Mesenchymal stem cell (in vitro differentiated cells and primary cell): ENCODE results near the gene TOP1.

Experiments used
- DNase-seq: peaks from one replicate; pipeline ENCODE4 v3.0.0-alpha.2; 2013
- H2AFZ ChIP-seq: one replicate; pipeline ENCODE4 v1.6.1; 2013; ENCODE audit warnings: low read depth, mild to moderate bottlenecking, control low read depth, inconsistent platforms, low read length, moderate library complexity
- H2AK5ac ChIP-seq: 2 replicates; pipeline ENCODE4 v1.6.1; 2013; ENCODE audit warnings: low read length, moderate library complexity, mild to moderate bottlenecking, inconsistent platforms; ENCODE audit not compliant: severe bottlenecking
- H2BK120ac ChIP-seq: one replicate; pipeline ENCODE4 v1.6.1; 2013; ENCODE audit warnings: low read depth, mild to moderate bottlenecking, inconsistent platforms, low read length, moderate library complexity
- H2BK12ac ChIP-seq, 2 experiments: one replicate each; pipeline ENCODE4 v1.6.1; 2013; ENCODE audit warnings: inconsistent platforms in 2 of 2, low read length in 2 of 2, mild to moderate bottlenecking in 2 of 2, moderate library complexity in 2 of 2, control low read depth in 1 of 2
- H2BK15ac ChIP-seq: one replicate; pipeline ENCODE4 v1.6.1; 2013; ENCODE audit warnings: mild to moderate bottlenecking, low read depth, inconsistent platforms; ENCODE audit not compliant: poor library complexity, severe bottlenecking
- H2BK5ac ChIP-seq: 2 replicates; pipeline ENCODE4 v1.6.1; 2013; ENCODE audit warnings: low read depth, mild to moderate bottlenecking, low read length, control low read depth, inconsistent platforms; ENCODE audit not compliant: poor library complexity, severe bottlenecking
- H3K14ac ChIP-seq, 2 experiments: one replicate each; pipeline ENCODE4 v1.6.1; 2013; ENCODE audit warnings: inconsistent platforms in 2 of 2, low read length in 2 of 2, control low read depth in 1 of 2, mild to moderate bottlenecking in 1 of 2, moderate library complexity in 1 of 2
- H3K18ac ChIP-seq, 2 experiments: one replicate each; pipeline ENCODE4 v1.6.1; 2013; ENCODE audit warnings: inconsistent platforms in 2 of 2, low read length in 2 of 2, control low read depth in 1 of 2, low read depth in 1 of 2, mild to moderate bottlenecking in 1 of 2
- H3K23ac ChIP-seq, 2 experiments: one replicate each; pipeline ENCODE4 v1.6.1; 2013; ENCODE audit warnings: inconsistent platforms in 2 of 2, low read length in 2 of 2, mild to moderate bottlenecking in 2 of 2, moderate library complexity in 2 of 2, control low read depth in 1 of 2
- H3K27ac ChIP-seq: 2 replicates; pipeline ENCODE4 v1.5.1; 2013; ENCODE audit warnings: mild to moderate bottlenecking, moderate library complexity, low read length, control low read depth, inconsistent platforms; ENCODE audit not compliant: poor library complexity, severe bottlenecking
- H3K27me3 ChIP-seq, 2 experiments: 2 replicates each; pipeline versions ENCODE4 v1.6.1 to v1.7.0; 2013; ENCODE audit warnings: low read length in 2 of 2, mild to moderate bottlenecking in 2 of 2, moderate library complexity in 2 of 2, control low read depth in 1 of 2, inconsistent platforms in 1 of 2; ENCODE audit not compliant: control insufficient read depth in 1 of 2, insufficient read depth in 1 of 2
- H3K36me3 ChIP-seq, 2 experiments: 2 replicates each; pipeline versions ENCODE4 v1.6.1 to v1.7.0; 2013; ENCODE audit warnings: low read length in 2 of 2, control low read depth in 1 of 2, inconsistent platforms in 1 of 2, low read depth in 1 of 2, mild to moderate bottlenecking in 1 of 2; ENCODE audit not compliant: insufficient read depth in 2 of 2, control insufficient read depth in 1 of 2
- H3K4ac ChIP-seq, 2 experiments: one replicate each; pipeline ENCODE4 v1.6.1; 2013; ENCODE audit warnings: inconsistent platforms in 2 of 2, low read length in 2 of 2, mild to moderate bottlenecking in 2 of 2, moderate library complexity in 2 of 2, control low read depth in 1 of 2, low read depth in 1 of 2
- H3K4me1 ChIP-seq: 2 replicates; pipeline ENCODE4 v1.6.1; 2013; ENCODE audit warnings: low read depth, low read length, control low read depth; ENCODE audit not compliant: control insufficient read depth, insufficient read depth
- H3K4me2 ChIP-seq: 2 replicates; pipeline ENCODE4 v1.6.1; 2013; ENCODE audit warnings: low read length, mild to moderate bottlenecking, inconsistent platforms; ENCODE audit not compliant: poor library complexity, severe bottlenecking
- H3K4me3 ChIP-seq, 2 experiments: 2 replicates each; pipeline versions ENCODE4 v1.5.1 to v1.7.0; 2013; ENCODE audit warnings: low read length in 2 of 2, mild to moderate bottlenecking in 2 of 2, control low read depth in 1 of 2, low read depth in 1 of 2; ENCODE audit not compliant: insufficient read depth in 1 of 2
- H3K79me1 ChIP-seq: replicated peaks from 2 replicates; pipeline ENCODE4 v1.6.1; 2013; ENCODE audit warnings: mild to moderate bottlenecking, control low read depth, low read length, inconsistent platforms; ENCODE audit not compliant: poor library complexity, severe bottlenecking
- H3K9ac ChIP-seq: 2 replicates; pipeline ENCODE4 v1.7.0; 2013; ENCODE audit warnings: mild to moderate bottlenecking, low read length, moderate library complexity
- H3K9me3 ChIP-seq: 2 replicates; pipeline ENCODE4 v1.7.0; 2013; ENCODE audit warnings: mild to moderate bottlenecking, low read length; ENCODE audit not compliant: control insufficient read depth
- H4K8ac ChIP-seq: one replicate; pipeline ENCODE4 v1.6.1; 2013; ENCODE audit warnings: inconsistent platforms, mild to moderate bottlenecking, low read length, moderate library complexity
- H4K91ac ChIP-seq: one replicate; pipeline ENCODE4 v1.6.1; 2013; ENCODE audit warnings: mild to moderate bottlenecking, low read length, inconsistent platforms
- WGBS: methylation state at CpG from one replicate; pipeline ENCODE4 v1.1.7; 2013; ENCODE audit warnings: mixed read lengths; 5-methylcytosine and 5-hydroxymethylcytosine counted together

TOP1 gene

GRCh38 chr20:41035207-41035606 lies 6.6 kb downstream of the TOP1 start:
- no peak overlapping the region for H2BK120ac ChIP-seq
- no peak for DNase-seq
- no peak overlapping the region for H3K27ac ChIP-seq
- H3K9ac ChIP-seq, result no peak overlapping the region
- H3K4ac ChIP-seq, result no peak overlapping the region
- no peak overlapping the region for H2BK5ac ChIP-seq
- H2AFZ ChIP-seq, result no peak overlapping the region
- no peak overlapping the region for H4K8ac ChIP-seq
- no peak overlapping the region for H3K4me3 ChIP-seq
- no peaks in the 10 kb centered on the region for H3K36me3 ChIP-seq
- H3K4me2 ChIP-seq, result no peak overlapping the region
- no peak overlapping the region for H3K23ac ChIP-seq
- no peak overlapping the region for H4K91ac ChIP-seq
- H2BK12ac ChIP-seq, result no peak overlapping the region
- H3K27me3 ChIP-seq, result no peaks in the 10 kb centered on the region
- WGBS, result 89% methylated on average over 3 of the region's 3 CpGs
- H2BK15ac ChIP-seq, result no peak overlapping the region
- H3K18ac ChIP-seq, result no peak overlapping the region
- H3K14ac ChIP-seq, result no peak overlapping the region
- peaks cover 7% of the 10 kb centered on the region for H3K4me1 ChIP-seq
- no peak overlapping the region for H2AK5ac ChIP-seq
- H3K79me1 ChIP-seq, result no peaks in the 10 kb centered on the region
- H3K9me3 ChIP-seq, result no peaks in the 10 kb centered on the region

DNA sequence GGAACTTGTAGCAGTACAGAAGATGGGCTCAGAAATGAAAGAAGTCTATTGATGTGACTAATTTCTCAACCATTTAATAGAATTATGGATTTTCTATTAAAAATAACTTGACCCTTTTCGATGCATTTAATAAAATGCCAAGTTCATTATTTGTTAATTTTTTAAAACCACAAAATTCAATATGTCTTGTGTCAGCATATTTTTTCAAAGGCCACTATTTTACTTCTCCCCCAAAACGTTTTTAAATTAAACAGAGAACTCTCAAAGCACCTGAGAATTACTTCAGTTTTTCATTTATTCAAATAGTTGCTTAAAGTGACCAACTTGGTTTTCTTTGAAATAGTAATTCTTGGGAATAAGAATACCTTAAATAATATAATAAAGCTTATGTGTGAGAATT lies 8.6 kb downstream of the TOP1 start:
- Histone ChIP-seq H3K9me3 (no peaks in the 10 kb centered on the region), H3K23ac (no peak overlapping the region), H4K8ac (no peak overlapping the region), H3K4me2 (no peak overlapping the region), H3K36me3 (no peaks in the 10 kb centered on the region), H4K91ac (no peak overlapping the region), H3K14ac (no peak overlapping the region), H3K9ac (no peak overlapping the region), H2BK15ac (no peak overlapping the region), H3K4me1 (peaks cover 4% of the 10 kb centered on the region), H2BK5ac (no peak overlapping the region), H2AK5ac (no peak overlapping the region), H2AFZ (no peak overlapping the region), H2BK120ac (no peak overlapping the region), H2BK12ac (no peak overlapping the region), H3K4me3 (no peak overlapping the region), H3K27me3 (no peaks in the 10 kb centered on the region), H3K27ac (no peak overlapping the region), H3K4ac (no peak overlapping the region), H3K79me1 (no peaks in the 10 kb centered on the region), H3K18ac (no peak overlapping the region)
- no peak for DNase-seq
- 56% methylated on average over 2 of the region's 2 CpGs for WGBS

DNA sequence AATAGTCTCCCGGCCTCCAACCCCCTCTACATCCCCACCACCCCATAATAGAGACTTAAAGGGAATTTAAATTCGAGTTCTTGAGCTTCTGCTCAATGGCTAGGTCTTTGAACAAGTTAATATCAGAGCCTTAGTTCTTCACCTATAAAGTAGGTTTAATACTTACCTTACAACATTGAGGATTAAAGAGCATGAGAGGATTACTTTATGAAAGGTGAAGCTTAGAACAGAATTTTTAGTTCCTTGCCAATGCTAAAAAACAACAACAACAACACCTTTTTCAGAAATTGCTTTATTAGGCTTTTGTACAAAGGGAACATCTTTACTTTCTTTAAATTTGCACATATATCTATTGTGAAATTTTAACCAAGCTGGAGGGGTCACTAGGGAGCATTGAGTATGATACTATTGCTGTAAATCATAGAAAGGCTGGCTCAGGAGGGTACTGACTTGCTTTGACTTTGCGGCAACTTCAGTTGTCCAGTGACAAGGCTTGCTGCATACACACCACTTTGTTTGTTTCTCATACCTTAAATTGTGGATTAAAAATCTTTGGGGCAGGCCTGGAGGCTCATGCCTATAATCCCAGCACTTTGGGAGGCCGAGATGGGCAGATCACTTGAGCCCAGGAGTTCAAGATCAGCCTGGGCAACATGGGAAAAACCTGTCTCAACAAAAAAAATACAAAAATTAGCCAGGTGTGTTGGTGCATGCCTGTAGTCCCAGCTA lies 9.7 kb downstream of the TOP1 start:
- Histone ChIP-seq H2BK12ac (no peak overlapping the region), H3K23ac (no peak overlapping the region), H3K14ac (no peak overlapping the region), H3K27ac (no peak overlapping the region), H3K4me3 (no peak overlapping the region), H3K18ac (no peak overlapping the region), H4K8ac (no peak overlapping the region), H3K4ac (no peak overlapping the region), H3K79me1 (no peaks in the 10 kb centered on the region), H3K27me3 (no peaks in the 10 kb centered on the region), H2BK15ac (no peak overlapping the region), H3K9ac (no peak overlapping the region), H3K36me3 (peaks cover 0 to 3% of the 10 kb centered on the region in 2 experiments), H3K4me2 (no peak overlapping the region), H4K91ac (no peak overlapping the region), H2BK120ac (no peak overlapping the region), H2BK5ac (no peak overlapping the region), H2AK5ac (no peak overlapping the region), H2AFZ (no peak overlapping the region), H3K9me3 (no peaks in the 10 kb centered on the region), H3K4me1 (peaks cover 4% of the 10 kb centered on the region)
- DNase-seq, result no peak
- 100% methylated on average over 3 of the region's 4 CpGs for WGBS

GRCh38 chr20:41038878-41039404 lies 10.3 kb downstream of the TOP1 start:
- no peak for DNase-seq
- Histone ChIP-seq H3K4ac (no peak overlapping the region), H4K8ac (no peak overlapping the region), H3K4me2 (no peak overlapping the region), H2AFZ (no peak overlapping the region), H4K91ac (no peak overlapping the region), H2BK120ac (no peak overlapping the region), H3K9me3 (no peaks in the 10 kb centered on the region), H2AK5ac (no peak overlapping the region), H2BK12ac (no peak overlapping the region), H3K27ac (no peak overlapping the region), H3K14ac (no peak overlapping the region), H3K36me3 (peaks cover 0 to 7% of the 10 kb centered on the region in 2 experiments), H2BK5ac (no peak overlapping the region), H3K4me1 (peaks cover 4% of the 10 kb centered on the region), H3K79me1 (no peaks in the 10 kb centered on the region), H3K27me3 (no peaks in the 10 kb centered on the region), H3K4me3 (no peak overlapping the region), H3K18ac (no peak overlapping the region), H3K9ac (no peak overlapping the region), H2BK15ac (no peak overlapping the region), H3K23ac (no peak overlapping the region)
- 100% methylated on average over 3 of the region's 7 CpGs for WGBS
